AG10803 (cell line): Measurements from ENCODE around the gene SHFL.

Source experiments
- DNase-seq: peaks from one replicate; pipeline ENCODE4 v3.0.0; 2010; ENCODE audit warnings: low read depth
- H3K4me3 ChIP-seq: 2 replicates; pipeline ENCODE4 v1.5.1; 2011; ENCODE audit warnings: mild to moderate bottlenecking, low read length, control low read depth
- TF ChIP-seq, protein P1 (sequence below): conservative IDR thresholded peaks from 2 replicates; pipeline ENCODE4 v1.5.1; 2011; ENCODE audit warnings: mild to moderate bottlenecking, low read length, control low read depth, inconsistent platforms

Gene SHFL

DNA sequence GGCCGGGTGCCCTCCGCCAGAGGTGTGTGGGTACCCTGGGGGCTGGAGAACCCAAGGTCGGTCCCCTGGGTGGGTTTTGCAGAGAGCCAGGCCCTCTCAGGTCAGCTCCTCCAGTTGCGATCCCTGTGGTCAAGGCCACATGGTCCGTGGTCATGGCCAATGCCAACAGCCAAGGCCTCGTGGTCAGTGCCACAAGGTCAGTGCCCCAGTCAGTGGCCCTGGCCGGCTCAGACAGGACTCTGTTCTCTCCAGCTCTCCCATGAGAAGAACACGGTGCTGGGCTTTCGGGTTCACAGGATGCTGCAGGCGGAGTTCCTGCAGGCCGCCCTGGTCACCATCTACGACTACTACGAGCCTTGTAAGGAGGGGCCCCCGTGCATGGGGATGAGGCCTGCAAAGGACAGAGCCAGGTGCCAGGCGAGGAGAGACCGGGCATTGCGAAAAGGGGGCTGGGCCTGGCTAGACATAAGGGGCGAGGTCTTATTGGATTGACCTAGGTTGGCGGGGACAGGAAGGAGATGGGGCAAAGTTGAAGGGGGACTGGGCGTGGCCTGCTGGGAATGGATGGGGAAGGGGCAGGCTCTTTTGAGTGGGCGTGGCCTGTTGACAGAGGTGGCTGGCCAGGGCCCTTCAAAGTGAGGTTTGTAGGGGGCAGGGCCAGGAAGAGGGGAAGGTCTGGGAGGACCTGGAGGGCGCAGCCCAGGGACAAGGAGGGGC lies 15.2 kb upstream of the SHFL start:
- no peak overlapping the region for H3K4me3 ChIP-seq
- DNase-seq: no peak
- TF ChIP-seq, protein P1, sequence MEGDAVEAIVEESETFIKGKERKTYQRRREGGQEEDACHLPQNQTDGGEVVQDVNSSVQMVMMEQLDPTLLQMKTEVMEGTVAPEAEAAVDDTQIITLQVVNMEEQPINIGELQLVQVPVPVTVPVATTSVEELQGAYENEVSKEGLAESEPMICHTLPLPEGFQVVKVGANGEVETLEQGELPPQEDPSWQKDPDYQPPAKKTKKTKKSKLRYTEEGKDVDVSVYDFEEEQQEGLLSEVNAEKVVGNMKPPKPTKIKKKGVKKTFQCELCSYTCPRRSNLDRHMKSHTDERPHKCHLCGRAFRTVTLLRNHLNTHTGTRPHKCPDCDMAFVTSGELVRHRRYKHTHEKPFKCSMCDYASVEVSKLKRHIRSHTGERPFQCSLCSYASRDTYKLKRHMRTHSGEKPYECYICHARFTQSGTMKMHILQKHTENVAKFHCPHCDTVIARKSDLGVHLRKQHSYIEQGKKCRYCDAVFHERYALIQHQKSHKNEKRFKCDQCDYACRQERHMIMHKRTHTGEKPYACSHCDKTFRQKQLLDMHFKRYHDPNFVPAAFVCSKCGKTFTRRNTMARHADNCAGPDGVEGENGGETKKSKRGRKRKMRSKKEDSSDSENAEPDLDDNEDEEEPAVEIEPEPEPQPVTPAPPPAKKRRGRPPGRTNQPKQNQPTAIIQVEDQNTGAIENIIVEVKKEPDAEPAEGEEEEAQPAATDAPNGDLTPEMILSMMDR: no peak

DNA sequence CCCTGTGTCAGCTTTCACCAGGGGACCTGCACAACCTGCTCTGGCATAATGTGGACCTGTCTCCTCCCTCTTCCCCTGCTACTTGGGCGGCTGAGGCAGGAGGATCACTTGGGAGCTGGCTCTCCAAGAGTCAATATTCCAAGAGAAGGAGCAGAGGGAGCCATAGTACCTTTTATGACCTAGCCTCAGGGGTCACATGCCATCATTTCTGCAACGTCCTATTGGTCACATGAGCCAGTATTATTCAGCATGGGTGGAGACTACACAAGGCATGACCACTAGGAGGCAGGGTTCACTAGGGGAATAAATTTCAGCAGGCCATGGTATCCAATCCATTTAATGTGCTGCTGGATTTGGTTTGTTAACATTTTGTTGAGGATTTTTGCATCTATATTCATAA lies 12.0 kb upstream of the SHFL start:
- no peak overlapping the region for H3K4me3 ChIP-seq
- TF ChIP-seq, protein P1: no peak; the same call in 1 of the 2 replicates
- DNase-seq: no peak

DNA sequence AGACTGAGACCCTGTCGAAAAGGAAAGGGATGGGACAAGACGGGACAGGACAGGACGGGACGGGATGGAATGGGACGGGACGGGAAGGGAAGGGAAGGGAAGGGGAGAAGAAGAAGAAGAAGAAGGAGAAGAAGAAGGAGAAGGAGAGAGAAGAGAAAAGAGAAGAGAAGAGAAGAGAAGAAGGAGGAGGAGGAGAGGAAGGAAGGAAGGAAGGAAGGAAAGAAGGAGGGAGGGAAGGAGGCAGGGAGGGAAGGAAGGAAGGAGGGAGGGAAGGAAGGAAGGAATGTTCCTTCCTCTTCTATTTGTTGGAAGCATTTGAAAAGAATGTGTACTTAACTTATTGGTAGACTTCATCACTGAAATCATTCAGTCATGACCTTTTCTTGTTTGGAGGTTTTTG lies 9.6 kb upstream of the SHFL start:
- H3K4me3 ChIP-seq: no peak overlapping the region
- TF ChIP-seq, protein P1: no peak
- DNase-seq: no peak

DNA sequence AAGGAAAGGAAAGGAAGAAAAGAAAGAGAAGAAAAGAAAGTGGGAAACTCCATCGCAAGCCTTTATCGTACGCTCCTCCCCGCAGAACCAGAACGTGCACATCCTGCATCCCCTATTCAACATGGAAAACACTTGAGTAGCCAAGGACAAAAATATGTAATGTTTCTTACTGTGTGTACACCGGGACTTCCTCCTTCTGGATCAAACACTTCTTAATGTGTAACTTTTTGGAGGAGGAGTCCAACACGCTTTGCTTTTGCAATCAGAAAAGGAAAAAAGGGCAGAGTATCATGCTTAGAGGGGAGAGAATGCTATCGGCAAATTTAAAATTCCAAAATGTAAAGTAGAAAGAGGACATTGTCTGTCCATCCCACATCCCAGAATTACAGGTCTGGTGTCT lies 7.8 kb upstream of the SHFL start:
- TF ChIP-seq, protein P1: no peak

DNA sequence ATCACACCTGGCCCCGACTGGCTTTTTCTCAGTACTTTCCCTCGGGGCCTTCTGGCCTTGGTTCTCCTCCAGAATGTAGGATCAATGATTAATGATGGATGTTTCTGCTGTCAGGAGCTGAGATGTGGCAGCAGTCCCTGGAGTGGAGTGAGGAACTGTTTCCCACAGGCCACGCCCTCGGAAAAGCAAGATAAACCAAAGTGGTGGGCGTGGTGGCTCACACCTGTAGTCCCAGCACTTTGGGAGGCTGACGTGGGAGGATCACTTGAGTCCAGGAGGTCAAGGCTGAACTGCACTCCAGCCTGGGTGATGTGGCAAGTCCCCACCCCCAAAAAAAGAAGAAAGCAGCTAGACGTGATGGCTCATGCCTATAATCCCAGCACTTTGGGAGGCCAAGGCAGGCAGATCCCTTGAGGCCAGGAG lies 7.1 kb upstream of the SHFL start:
- TF ChIP-seq, protein P1: no peak
- DNase-seq: no peak
- H3K4me3 ChIP-seq: no peak overlapping the region

More for the DNA sequence above, 7.8 kb upstream of the SHFL start:
- H3K4me3 ChIP-seq: no peak overlapping the region
- DNase-seq: no peak

DNA sequence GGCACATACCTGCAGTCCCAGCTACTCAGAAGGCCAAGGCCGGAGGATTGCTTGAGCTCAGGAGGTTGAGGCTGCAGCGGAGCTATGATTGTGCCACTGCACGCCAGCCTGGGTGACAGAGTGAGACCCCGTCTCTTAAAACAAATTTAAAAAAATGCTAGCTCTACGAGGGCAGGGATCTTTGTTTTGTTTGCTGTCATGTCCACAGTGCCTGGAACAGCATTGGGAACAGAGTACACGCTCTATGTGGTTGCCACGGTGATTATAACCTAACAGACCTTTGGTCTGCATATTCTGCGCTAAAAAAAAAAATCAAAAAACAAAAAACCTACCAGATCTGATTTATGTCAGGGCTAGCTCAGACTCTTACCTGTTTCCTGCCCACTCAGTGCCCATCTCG lies 2.2 kb upstream of the SHFL start:
- no peak overlapping the region for H3K4me3 ChIP-seq
- no peak for DNase-seq
- TF ChIP-seq, protein P1: no peak

DNA sequence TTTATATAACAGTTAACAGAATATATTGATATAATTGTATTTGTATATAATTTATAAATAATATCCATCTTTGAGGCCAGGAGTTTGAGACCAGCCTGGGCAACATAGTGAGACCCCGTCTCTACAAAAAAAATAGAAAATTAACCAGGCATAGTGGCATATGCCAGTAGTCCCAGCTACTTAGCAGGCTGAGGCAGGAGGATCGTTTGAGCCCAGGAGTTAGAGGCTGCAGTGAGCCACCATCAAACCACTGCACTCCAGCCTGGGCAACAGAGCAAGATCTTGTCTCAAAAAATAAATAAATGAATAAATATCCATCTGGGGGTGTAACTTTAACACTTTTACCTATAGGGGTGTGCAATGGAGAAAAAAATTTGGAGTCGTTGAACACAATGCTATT lies 1.3 kb upstream of the SHFL start:
- TF ChIP-seq, protein P1: no peak
- DNase-seq: no peak
- H3K4me3 ChIP-seq: no peak overlapping the region
